ENCODE results near the gene ASPG.

GRCh38 chr14:104113631-104114420 lies 28.3 kb downstream of the ASPG start:
- TF ChIP-seq CTCF (IDR thresholded peaks at IDR 0.05; ENCODE audit: poor library complexity) (no peak), EZH2 (IDR thresholded peaks at IDR 0.05; ENCODE audit: borderline replicate concordance) (no peak), EZH2phosphoT487 (IDR thresholded peaks at IDR 0.05; ENCODE audit: low read depth, severe bottlenecking, unreplicated experiment) (no peak)

All from hepatocyte (in vitro differentiated cells).